HG02973 (cell line): ENCODE measurements around the gene ADGRL3.
"Not testable (repeated sequence)": the region's sequence is repeated elsewhere in the genome, so short reads cannot be mapped to it uniquely, and the experiment has no call there.

Experiments used
- ATAC-seq: cut with Tn5 transposase; IDR thresholded peaks from one replicate; pipeline ENCODE4 v1.9.1; 2021; ENCODE audit warnings: moderate library complexity; ENCODE audit not compliant: unreplicated experiment

The ADGRL3 gene

DNA sequence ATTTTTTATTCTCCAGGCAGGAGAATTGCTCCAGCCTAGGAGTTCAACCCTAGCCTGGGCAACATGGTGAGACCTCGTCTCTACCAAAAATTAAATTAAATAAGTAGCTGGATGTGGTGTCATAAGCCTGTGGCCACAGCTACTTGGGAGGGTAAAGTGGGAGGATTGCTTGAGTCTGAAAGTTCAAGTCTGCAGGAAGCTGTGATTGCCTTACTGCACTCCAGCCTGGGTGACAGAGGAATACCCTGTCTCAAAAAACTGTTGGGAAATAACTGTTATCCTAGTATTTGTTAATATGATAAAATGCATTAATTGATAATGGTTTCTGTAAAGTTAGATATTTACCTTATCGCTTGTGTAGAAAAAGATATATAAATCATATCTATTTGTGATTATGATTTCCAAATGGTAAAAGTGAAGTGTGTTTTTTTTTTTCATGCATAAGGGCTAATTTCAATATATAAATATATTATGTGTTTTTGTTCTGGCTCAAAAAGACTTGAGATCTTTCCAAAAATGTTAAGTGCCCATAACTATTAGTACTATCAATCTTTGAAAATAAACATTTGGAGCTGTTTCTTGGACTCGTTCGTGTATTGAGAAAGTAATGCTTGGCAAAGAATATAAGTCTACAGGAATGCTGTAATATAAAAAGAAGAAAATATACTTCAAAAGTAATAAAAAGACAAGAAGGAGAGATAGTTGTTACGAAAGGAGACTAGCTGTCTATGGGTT lies 396.6 kb downstream of the ADGRL3 start:
- no peak for ATAC-seq

DNA sequence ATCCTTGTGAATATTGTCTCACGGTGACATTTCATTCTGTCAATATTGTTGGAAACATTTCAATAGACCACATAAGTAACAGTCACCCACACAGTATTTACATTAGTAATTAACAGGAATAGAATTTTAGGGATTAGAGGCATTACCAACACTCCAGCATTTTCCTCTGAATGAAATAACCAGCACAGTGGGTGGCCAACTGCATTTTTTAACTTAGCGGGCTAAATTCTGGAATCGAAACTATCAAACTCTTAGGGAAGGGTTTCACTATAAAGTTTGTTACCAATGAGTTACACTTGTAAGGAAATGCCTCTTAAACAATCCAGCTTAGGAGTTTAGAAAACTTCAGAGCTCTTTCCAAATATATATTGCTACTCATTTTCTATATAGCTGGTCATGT lies 403.0 kb downstream of the ADGRL3 start:
- ATAC-seq: no peak

DNA sequence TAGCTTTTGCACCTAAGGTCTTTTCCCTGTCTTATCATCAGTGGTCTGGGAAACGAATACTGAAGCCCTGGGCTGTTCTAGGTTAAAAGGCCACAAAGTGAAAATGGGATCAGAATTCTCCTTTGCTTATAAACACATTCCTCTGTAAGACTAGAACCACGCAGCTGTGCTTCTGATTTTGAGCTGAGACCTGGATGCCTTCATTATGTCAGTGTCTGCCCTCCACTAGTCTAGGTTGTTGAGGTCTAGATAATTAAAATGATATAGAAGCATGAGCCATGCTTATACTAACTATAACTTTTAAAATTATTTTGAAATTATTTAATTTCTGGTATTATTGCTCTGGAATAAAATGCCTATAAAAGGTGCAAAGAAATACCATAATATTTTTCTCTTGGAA lies 403.9 kb downstream of the ADGRL3 start:
- no peak for ATAC-seq

DNA sequence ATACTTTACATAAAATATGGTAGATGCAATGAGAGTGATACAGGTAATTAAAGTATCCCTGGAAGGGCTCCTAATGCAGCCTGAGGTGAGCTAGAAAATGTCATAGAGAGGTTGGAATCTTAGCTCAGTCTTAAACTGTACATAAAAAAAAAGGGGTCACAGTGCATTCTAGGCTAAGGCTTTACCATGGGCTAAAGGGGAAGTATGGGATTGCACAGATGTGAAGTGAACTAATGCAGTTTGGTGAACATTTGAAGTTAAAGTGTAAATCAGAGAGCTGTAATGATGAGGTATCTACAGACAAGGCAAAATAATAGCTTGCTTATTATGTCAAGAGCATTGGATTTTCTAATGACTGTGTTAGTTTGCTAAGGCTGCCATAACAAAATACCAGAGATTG lies 405.9 kb downstream of the ADGRL3 start:
- no peak for ATAC-seq

DNA sequence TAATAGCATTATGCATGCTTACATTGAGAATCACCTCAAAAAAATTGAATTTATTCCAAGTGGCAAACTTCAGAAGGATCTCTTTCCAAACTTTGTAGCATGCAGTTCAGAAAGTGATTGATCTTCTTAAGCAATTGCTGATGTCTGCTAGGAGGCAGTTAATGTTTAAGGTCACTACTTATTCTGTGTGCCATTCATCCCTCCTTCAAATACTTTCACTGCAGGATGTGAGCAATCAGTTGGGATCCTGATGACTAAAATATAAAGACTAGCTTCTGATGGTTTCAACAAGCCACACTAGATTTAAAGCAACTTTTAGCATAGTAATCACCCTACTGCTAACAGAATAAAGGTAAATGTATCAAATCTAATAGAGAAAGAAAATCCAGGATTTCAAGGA lies 414.1 kb downstream of the ADGRL3 start:
- no peak for ATAC-seq

DNA sequence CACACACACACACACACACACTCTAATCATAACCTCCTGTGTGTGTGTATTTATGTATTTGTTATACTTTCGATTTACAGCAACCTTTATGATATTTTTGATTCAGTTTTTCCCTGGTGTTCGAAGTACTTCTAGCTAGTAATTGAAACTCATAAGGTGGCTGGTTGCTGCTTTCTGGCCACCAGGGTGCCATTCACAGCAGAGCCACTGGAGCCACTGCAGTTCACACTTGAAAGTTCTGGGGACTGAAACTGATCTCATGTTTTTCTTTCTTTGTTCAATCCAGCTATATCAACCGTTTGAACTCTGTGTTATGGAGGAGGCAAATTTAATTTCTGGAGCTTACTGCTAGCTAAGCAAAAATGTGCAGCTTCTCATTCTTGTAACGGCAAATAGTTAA lies 419.4 kb downstream of the ADGRL3 start:
- no peak for ATAC-seq

DNA sequence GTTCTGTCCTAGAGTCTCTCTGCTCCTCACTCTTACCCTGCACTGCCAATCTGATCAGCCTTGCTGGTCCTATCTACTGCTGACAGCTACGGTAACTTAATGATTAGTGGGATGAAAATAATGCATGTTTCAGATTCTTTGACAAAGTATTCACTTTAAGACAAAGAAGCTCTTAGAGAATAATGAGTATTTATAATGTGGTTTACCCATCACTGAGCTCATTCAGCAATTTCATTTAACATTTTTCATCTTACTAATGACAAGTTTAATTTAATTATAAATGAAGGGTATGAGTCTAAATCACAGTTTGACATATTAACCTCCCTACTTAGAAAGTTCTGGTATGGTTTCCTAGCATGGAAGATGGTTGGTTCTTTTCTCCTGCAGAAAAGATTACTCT lies 428.2 kb downstream of the ADGRL3 start:
- ATAC-seq: no peak

DNA sequence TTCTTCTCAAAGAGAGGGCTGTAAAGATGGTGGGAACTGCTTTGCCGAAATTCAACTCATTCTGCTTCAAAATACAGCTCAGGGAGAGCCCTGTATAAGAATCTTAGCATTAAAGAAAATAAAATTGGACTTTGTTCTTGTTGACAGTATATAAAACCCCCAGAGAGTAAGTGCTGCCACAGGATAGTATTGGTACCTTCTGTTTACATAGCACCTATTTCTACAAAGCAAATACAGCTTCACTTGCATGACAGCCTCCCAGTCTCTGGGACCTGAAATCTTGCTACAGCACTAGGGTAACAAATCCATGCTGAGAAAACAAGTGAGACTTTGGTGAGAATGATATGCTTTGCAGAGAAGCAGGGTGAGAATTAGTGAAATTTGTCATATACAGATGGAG lies 428.6 kb downstream of the ADGRL3 start:
- ATAC-seq: no peak

DNA sequence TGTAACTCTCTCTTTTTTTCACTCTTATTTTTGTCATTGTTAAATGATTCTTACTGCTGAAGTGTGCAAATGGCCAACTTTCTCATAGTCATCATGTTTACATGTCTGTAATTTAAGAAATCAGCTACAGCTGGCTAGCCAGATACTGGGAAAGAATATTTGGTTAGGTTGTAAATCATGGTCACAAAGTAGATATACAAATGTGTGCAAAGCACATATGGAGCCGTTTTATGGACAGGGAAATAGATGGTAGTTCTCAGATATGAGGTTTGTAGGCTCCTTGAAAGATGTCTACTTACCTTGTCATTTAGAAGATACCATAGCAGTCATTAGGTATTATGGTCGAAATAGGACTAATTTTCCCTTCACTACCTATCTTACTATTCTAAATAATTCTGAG lies 430.4 kb downstream of the ADGRL3 start:
- no peak for ATAC-seq

DNA sequence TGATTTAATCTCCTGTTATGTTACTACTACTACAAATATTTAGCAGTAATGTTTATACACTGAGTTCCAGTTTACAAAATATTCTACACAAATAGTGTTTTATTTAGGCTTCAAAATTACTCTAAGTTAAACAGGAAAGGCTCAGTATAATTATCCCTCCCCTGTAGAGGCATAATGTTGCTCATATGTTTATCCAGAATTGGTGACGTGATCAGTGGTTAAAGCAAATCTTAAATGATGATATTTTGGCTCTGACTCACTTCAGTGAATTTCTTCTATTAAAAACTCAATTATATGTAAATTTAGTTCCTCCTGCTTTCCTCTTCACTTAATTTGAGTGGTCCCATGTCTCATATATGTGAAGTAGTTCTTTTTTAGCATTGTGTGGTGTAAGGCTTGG lies 438.5 kb downstream of the ADGRL3 start:
- ATAC-seq: no peak

DNA sequence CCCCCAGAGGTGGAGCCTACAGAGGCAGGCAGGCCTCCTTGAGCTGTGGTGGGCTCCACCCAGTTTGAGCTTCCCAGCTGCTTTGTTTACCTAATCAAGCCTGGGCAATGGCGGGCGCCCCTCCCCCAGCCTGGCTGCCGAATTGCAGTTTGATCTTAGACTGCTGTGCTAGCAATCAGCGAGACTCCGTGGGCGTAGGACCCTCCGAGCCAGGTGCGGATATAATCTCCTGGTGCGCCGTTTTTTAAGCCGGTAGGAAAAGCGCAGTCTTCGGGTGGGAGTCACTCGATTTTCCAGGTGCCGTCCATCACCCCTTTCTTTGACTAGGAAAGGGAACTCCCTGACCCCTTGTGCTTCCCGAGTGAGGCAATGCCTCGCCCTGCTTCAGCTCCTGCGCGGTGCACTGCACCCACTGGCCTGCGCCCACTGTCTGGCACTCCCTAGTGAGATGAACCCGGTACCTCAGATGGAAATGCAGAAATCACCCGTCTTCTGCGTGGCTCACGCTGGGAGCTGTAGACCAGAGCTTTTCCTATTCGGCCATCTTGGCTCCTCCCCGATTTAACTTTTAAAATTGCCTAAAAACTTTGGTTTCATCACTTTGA lies 446.7 kb downstream of the ADGRL3 start:
- ATAC-seq: not testable (repeated sequence)

DNA sequence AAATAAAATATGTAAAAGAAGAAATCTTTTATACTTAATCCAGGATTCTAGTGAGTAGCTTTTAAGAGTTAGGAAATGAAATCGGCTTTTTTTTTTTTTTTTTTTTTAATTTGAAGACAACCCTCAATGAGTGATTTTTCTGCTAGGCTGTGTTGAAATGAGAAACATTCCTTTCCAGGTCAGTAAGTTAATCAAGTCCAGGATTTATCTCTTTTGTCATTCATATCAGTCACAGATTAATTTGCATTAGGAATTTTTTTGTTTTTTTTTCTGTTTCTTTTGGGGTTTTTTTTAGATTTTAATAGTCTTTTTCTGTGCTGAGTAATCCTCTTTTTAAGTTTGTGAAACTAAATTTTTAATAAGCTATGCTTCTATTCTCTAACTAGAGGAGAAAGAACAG lies 448.1 kb downstream of the ADGRL3 start:
- ATAC-seq: no peak

DNA sequence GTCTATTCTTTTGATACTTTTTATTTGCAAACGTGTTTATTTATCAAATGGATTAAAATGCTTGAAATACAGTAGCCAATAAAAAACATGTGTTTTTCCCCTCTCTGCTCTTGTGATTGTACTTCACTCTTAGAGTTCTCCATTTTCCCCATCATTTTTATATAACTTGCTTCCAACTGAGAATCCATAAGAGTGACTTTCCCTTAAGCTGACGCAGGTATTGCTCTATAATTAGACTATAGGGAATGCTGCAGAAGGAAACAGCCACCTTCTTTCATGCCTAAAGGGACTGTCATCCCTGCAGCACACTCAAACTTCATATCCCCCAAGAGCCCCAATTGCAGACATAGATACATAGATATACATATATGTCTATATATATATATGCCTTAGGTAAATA lies 456.9 kb downstream of the ADGRL3 start:
- no peak for ATAC-seq

DNA sequence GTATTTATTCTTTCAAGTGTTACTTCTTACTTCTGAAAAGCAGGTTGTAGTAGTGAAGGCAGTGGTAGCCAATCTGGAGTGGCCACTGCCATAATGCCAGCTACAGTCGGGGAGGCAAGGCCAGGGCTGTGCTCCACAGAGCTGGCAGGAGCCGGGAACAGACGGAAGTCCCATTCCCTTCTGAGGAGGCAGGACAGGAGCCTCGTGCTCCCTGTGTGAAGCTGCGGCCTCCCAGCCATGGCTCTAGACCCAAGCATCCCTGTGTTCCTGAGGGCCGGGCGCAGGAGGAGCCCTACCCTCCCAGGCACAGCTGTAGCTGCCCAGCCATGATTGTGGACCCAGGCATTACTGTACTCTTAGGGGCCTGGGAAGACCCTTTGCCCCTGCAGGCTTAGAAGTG lies 461.8 kb downstream of the ADGRL3 start:
- no peak for ATAC-seq

DNA sequence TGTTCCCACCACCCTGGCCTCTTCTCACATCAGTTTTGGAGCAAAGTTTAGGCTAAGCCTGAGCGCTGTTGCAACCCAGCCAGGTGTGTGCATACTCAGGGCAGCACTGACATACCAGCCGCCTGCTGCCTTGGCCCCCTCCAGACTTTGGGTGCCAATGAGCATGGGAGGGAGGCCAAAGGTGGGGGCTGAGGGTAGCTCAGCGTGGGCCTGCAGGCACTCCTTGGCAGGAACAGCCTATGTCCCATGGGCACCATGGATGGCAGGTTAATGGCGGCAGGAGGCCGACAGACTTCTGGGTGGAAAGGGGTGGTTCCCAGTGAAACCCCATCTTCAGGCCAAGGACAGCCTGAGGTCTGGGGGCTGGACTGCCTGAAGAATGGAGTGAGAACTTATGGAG lies 462.2 kb downstream of the ADGRL3 start:
- no peak for ATAC-seq

DNA sequence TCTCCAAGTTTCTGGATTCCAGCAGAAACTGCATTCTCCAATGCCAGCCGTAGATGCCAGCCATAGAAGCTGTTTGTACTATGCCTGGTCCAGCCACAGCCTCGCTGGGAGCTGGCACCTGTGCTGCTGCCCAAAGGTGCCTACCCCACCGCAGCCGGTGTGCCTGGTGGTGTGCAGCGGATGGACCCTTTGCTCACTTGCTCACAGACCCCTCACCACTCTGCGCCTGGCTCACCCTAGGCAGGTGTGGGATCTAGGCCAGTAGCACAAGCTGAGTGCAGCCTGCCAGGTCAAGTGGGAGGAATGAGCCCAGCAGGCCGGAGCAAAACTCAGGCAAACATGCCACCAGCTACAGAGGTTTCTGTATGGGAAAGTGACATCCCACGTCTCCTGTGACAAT lies 463.2 kb downstream of the ADGRL3 start:
- ATAC-seq: no peak

DNA sequence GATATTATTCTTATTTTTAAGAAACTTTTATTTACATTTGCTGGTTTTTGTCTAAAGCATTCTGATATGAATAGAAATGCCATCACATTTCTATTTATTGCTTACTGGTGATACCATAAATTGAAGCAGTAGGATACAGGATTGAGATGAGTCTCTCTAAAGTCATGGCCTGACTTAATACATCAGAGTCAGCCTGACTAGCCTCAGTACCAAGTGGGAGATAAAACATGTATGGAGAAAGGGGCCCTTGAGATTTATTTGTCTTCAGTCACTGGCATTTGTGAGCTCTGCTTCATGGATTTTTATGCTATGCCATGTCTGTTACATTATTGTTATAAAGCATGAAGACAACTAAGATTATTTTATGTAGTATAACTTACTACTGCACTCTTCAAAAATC lies 465.5 kb downstream of the ADGRL3 start:
- no peak for ATAC-seq

DNA sequence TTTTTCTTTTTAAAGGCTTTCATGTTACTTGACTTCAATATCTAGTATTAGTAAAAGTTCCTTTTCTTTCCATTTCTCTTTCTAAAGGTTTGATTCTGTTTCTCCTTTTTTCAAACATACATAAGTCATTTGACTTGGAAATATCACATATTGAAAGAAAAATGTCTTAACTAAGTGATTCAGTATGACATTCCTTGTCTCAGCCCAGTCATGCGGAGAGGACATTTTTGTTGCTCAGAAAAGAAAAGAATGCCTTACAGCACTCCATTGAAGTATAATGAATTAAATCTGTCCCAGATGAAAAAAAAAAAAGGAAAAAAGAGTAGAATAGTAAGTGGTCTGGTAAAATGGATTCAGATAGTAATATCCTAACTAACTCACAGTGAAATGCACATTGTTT lies 466.1 kb downstream of the ADGRL3 start:
- no peak for ATAC-seq

DNA sequence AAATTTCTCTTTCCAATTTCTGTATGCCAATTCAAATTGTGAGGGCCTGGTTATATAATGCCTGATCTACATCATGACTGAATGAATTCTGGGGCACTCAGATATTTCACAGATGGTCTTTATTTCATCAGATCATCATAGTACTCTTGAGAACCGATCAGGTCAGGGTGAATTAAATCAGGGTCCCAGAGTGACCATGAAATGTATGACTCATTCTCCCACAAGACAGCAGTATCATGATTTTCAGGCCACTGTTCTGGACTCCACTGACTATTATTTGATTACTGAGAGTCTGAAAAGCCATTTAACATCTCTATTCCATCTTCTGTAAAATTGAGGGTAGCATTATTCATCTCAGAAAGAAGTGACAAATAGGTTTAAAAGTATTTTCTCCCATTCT lies 471.5 kb downstream of the ADGRL3 start:
- ATAC-seq: no peak

DNA sequence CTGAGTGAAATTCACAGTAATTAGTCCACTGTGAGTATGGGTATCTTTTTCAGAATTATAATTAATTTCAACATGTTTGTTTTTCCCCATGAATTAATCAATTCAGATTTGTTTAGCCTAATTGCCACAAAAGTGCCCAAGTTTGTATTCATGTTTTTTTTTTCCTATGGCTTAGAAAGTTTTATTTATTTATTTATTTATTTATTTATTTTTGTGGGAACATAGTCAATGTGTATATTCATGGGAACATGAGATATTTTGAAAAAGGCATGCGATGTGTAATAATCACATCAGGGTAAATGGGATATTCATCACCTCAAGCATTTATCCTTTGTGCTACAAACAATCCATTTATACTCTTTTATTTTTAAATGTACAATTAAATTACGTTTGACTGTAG lies 475.3 kb downstream of the ADGRL3 start:
- no peak for ATAC-seq

DNA sequence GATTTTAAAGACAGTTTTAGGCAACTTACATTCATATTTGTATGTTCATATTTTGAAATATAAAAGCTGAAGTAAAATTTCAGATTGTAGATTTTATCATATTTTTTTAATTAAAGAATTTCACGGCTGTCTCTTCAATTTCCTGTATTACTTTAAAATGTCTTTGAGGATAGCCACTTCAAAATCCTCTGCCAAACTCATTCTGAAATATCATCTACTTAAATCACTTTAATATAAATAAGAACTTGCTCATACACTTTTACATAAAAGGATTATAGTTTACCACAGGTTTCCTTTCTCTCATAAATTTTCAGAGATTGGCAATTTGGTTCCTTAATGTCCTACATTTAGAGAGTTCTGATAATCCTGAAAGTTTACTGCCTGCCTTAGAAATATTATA lies 478.2 kb downstream of the ADGRL3 start:
- ATAC-seq: no peak

DNA sequence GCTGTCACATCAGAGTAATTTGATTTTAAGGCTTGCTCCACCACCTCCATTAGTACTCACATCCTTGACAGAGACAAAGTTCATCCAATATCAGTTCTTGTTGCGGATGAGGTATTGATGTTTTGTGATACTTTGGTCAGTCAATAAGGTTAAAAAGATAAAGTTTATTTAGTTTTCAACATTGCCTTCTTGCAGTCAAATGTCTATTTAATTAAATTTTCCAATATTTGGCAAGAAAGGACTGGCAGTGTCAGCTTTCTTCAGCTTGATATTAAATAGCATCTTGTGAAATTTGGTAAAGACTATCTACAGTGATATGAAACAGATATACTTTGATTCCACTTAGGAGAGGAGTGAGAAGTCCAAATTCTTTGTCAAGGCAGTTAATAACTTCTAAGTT lies 493.4 kb downstream of the ADGRL3 start:
- ATAC-seq: no peak

DNA sequence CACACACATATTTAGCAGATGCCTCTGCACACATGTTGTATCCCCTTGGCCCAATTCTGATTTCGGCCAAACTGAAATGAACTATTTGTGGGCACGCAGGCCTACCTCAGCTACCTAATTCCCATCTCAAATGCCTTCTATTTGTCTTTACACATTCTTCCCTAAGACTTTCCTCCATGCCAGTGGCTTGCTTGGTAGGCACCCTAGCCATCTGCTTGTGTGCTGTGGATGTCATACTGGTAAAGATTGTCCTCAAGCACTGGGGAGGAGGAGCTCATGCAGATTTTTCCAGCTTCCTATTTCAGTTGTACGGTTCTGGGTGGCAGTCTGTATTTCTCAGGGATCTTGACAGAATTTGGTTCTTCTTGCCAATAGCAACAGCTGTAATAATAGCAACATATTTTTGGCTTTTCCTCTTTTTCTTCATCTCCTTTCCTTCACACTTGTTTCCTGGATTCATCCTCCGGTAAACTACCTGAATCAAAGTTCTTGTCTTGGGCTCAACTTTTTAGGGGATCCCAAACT lies 514.3 kb downstream of the ADGRL3 start:
- no peak for ATAC-seq
